Thyroid gland (tissue), 4 donors: Measurements from ENCODE around the gene GPRIN2.

Experiments
- POLR2A ChIP-seq, 2 donors: fragments of 450-650 bp; IDR thresholded peaks; one replicate each; pipeline ENCODE4 v1.6.1; 2017; ENCODE audit warnings: antibody characterized with exemption in 2 of 2, mild to moderate bottlenecking in 2 of 2, moderate library complexity in 1 of 2
- TF ChIP-seq, protein P1 (sequence below), 6 experiments: fragments of 200-600 bp in 3 of 6; fragments of 450-650 bp in 3 of 6; sonication (generic) in 3 of 6; IDR thresholded peaks; one replicate each; pipeline ENCODE4 v1.5.1; 2016 to 2019; ENCODE audit warnings: antibody characterized with exemption in 6 of 6, mild to moderate bottlenecking in 2 of 6, inconsistent platforms in 1 of 6, moderate library complexity in 1 of 6

DNA sequence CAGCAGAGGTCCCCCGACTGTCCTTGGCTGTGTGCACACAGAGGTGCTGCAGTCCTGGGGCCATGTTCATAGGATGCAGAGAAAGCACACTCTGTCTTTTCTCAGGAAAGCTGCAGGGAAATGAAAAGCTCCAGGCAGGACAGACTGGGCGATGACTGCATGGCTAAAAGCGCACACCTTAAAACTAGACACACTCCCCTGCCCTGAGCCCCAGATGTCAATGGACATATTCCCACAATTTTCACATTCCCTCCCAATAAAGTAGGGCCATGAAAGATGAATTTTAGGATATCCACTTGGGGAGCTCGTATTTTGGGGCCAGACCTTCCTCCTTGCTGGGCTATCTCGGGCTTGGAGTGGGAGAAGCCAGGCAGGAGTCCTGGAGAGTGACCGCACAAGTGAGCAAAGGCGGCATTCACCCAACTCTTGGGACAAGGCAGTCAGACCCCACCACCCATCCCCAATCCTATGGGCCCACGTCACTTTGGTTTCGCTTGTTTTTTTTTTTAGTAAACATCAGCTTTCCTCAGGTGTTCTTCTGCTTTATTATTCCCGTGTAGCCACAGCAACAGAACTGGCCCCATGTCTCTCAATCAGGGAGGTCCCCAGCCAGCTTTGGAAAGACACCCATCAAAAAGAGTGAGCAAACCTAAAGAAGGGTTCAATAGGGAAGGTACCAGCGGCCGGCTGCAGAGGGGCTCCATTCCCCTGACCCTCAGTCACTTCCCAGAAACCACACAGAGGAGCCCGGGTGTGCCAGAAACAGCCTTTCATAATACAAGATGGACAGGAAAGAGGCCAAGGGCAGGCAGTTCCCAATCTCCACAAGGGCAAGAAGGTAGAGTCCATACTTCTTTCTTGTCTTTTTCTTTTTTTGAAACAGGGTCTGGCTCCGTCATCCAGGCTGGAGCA lies 12.7 kb downstream of the GPRIN2 start:
- TF ChIP-seq, protein P1, sequence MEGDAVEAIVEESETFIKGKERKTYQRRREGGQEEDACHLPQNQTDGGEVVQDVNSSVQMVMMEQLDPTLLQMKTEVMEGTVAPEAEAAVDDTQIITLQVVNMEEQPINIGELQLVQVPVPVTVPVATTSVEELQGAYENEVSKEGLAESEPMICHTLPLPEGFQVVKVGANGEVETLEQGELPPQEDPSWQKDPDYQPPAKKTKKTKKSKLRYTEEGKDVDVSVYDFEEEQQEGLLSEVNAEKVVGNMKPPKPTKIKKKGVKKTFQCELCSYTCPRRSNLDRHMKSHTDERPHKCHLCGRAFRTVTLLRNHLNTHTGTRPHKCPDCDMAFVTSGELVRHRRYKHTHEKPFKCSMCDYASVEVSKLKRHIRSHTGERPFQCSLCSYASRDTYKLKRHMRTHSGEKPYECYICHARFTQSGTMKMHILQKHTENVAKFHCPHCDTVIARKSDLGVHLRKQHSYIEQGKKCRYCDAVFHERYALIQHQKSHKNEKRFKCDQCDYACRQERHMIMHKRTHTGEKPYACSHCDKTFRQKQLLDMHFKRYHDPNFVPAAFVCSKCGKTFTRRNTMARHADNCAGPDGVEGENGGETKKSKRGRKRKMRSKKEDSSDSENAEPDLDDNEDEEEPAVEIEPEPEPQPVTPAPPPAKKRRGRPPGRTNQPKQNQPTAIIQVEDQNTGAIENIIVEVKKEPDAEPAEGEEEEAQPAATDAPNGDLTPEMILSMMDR (IDR thresholded peaks at IDR 0.05), result no peak
- no peak for TF ChIP-seq POLR2A (IDR thresholded peaks at IDR 0.05)
